Duodenal mucosa (tissue), 2 donors: ENCODE data around the gene ACADM.
A peak's percentile ranks its signal among the peaks of the same experiment; 100 is the strongest.
"Not testable (repeated sequence)": the region's sequence is repeated elsewhere in the genome, so short reads cannot be mapped to it uniquely, and the experiment has no call there.

Experiments used
- H3K27ac ChIP-seq: one replicate; pipeline ENCODE4 v1.7.0; 2013; ENCODE audit warnings: low read depth, low read length
- H3K27me3 ChIP-seq, 2 donors: one replicate each; pipeline ENCODE4 v1.7.0; 2013; ENCODE audit warnings: low read length in 2 of 2, control low read depth in 1 of 2; ENCODE audit not compliant: insufficient read depth in 2 of 2, control insufficient read depth in 1 of 2
- H3K36me3 ChIP-seq, 2 donors: one replicate each; pipeline ENCODE4 v1.7.0; 2013; ENCODE audit warnings: low read length in 2 of 2, control low read depth in 1 of 2; ENCODE audit not compliant: insufficient read depth in 2 of 2, control insufficient read depth in 1 of 2
- H3K4me1 ChIP-seq, 2 donors: one replicate each; pipeline ENCODE4 v1.7.0; 2013; ENCODE audit warnings: low read length in 2 of 2, control low read depth in 1 of 2; ENCODE audit not compliant: insufficient read depth in 2 of 2, control insufficient read depth in 1 of 2
- H3K4me3 ChIP-seq, 2 donors: one replicate each; pipeline ENCODE4 v1.7.0; 2013; ENCODE audit warnings: low read length in 2 of 2, low read depth in 1 of 2
- H3K9ac ChIP-seq, 2 donors: one replicate each; pipeline ENCODE4 v1.7.0; 2013; ENCODE audit warnings: low read length in 2 of 2, low read depth in 1 of 2
- H3K9me3 ChIP-seq, 2 donors: one replicate each; pipeline ENCODE4 v1.7.0; 2013; ENCODE audit warnings: low read length in 2 of 2, control low read depth in 1 of 2; ENCODE audit not compliant: control insufficient read depth in 1 of 2

The ACADM gene

GRCh38 chr1:75724472-75725022, at the start of gene ACADM:
Gene ACADM, plus strand, starts transcription at chr1:75724709. Its CDS starts 79 bp downstream, at chr1:75724788.
- H3K4me3 ChIP-seq = peak within 1 kb of the TSS; percentile 75 to 98
- H3K27ac ChIP-seq = peak within 1 kb of the TSS; percentile 83
- peak within 1 kb of the TSS; percentile 73 to 92 for H3K9ac ChIP-seq
- H3K4me1 ChIP-seq = peaks cover 26 to 33% of the 10 kb centered on the region in 2 donors
- H3K9me3 ChIP-seq = no peaks in the 10 kb centered on the region
- no peaks in the 10 kb centered on the region for H3K36me3 ChIP-seq
- no peaks in the 10 kb centered on the region for H3K27me3 ChIP-seq

- Histone ChIP-seq H3K4me3 (no peak overlapping the region), H3K27ac (no peak overlapping the region), H3K4me1 (no peaks in the 10 kb centered on the region), H3K9ac (no peak overlapping the region), H3K9me3 (no peaks in the 10 kb centered on the region), H3K27me3 (no peaks in the 10 kb centered on the region), H3K36me3 (no peaks in the 10 kb centered on the region)
Observed at GRCh38 chr1:75677443-75677842, 47.1 kb upstream of the ACADM start.

- H3K36me3 ChIP-seq, H3K27me3 ChIP-seq, H3K4me1 ChIP-seq, H3K9me3 ChIP-seq, H3K4me3 ChIP-seq, H3K27ac ChIP-seq, H3K9ac ChIP-seq: not testable (repeated sequence)
Observed at GRCh38 chr1:75677964-75678363, 46.5 kb upstream of the ACADM start.

- no peak overlapping the region for H3K27ac ChIP-seq
Observed at GRCh38 chr1:75690547-75690946, 34.0 kb upstream of the ACADM start.

GRCh38 chr1:75693551-75693950, 31.0 kb upstream of the ACADM start:
- Histone ChIP-seq H3K4me1 (no peaks in the 10 kb centered on the region), H3K9ac (no peak overlapping the region)

More at GRCh38 chr1:75690547-75690946, 34.0 kb upstream of the ACADM start:
- no peak overlapping the region for H3K9ac ChIP-seq
- H3K36me3 ChIP-seq = no peaks in the 10 kb centered on the region
- no peaks in the 10 kb centered on the region for H3K9me3 ChIP-seq
- no peaks in the 10 kb centered on the region for H3K4me1 ChIP-seq
- no peaks in the 10 kb centered on the region for H3K27me3 ChIP-seq
- no peak overlapping the region for H3K4me3 ChIP-seq

GRCh38 chr1:75696000-75696399, 28.5 kb upstream of the ACADM start:
- H3K27ac ChIP-seq = no peak overlapping the region
- H3K36me3 ChIP-seq = no peaks in the 10 kb centered on the region
- no peaks in the 10 kb centered on the region for H3K4me1 ChIP-seq
- H3K9ac ChIP-seq = no peak overlapping the region
- H3K27me3 ChIP-seq = no peaks in the 10 kb centered on the region
- H3K9me3 ChIP-seq = no peaks in the 10 kb centered on the region
- H3K4me3 ChIP-seq = no peak overlapping the region

More at GRCh38 chr1:75693551-75693950, 31.0 kb upstream of the ACADM start:
- no peaks in the 10 kb centered on the region for H3K27me3 ChIP-seq
- H3K9me3 ChIP-seq = no peaks in the 10 kb centered on the region
- H3K36me3 ChIP-seq = no peaks in the 10 kb centered on the region
- no peak overlapping the region for H3K27ac ChIP-seq
- H3K4me3 ChIP-seq = no peak overlapping the region

GRCh38 chr1:75707191-75707590, 17.3 kb upstream of the ACADM start:
- H3K9ac ChIP-seq = no peak overlapping the region
- H3K4me1 ChIP-seq = no peaks in the 10 kb centered on the region
- H3K27ac ChIP-seq = no peak overlapping the region
- no peaks in the 10 kb centered on the region for H3K36me3 ChIP-seq
- no peaks in the 10 kb centered on the region for H3K9me3 ChIP-seq
- no peaks in the 10 kb centered on the region for H3K27me3 ChIP-seq
- H3K4me3 ChIP-seq = no peak overlapping the region

GRCh38 chr1:75708910-75709309, 15.6 kb upstream of the ACADM start:
- Histone ChIP-seq H3K9me3 (no peaks in the 10 kb centered on the region), H3K9ac (no peak overlapping the region), H3K27me3 (no peaks in the 10 kb centered on the region), H3K36me3 (no peaks in the 10 kb centered on the region), H3K27ac (no peak overlapping the region), H3K4me3 (no peak overlapping the region), H3K4me1 (no peaks in the 10 kb centered on the region)

- Histone ChIP-seq H3K27ac (no peak overlapping the region), H3K4me3 (no peak overlapping the region), H3K9me3 (no peaks in the 10 kb centered on the region), H3K4me1 (no peaks in the 10 kb centered on the region), H3K9ac (no peak overlapping the region), H3K36me3 (no peaks in the 10 kb centered on the region), H3K27me3 (no peaks in the 10 kb centered on the region)
Observed at GRCh38 chr1:75710832-75711231, 13.7 kb upstream of the ACADM start.

GRCh38 chr1:75711846-75712245, 12.7 kb upstream of the ACADM start:
- Histone ChIP-seq H3K36me3 (no peaks in the 10 kb centered on the region), H3K27ac (no peak overlapping the region)

GRCh38 chr1:75712306-75712705, 12.2 kb upstream of the ACADM start:
- Histone ChIP-seq H3K4me1 (no peaks in the 10 kb centered on the region), H3K4me3 (no peak overlapping the region), H3K27ac (no peak overlapping the region), H3K9ac (no peak overlapping the region), H3K36me3 (no peaks in the 10 kb centered on the region), H3K27me3 (no peaks in the 10 kb centered on the region), H3K9me3 (no peaks in the 10 kb centered on the region)

More at GRCh38 chr1:75711846-75712245, 12.7 kb upstream of the ACADM start:
- Histone ChIP-seq H3K27me3 (no peaks in the 10 kb centered on the region), H3K9ac (no peak overlapping the region), H3K9me3 (no peaks in the 10 kb centered on the region), H3K4me3 (no peak overlapping the region), H3K4me1 (no peaks in the 10 kb centered on the region)
